GM19023 (cell line): ENCODE results near the gene APPL1.
A peak's percentile ranks its signal among the peaks of the same experiment; 100 is the strongest.

Source experiments
- ATAC-seq: cut with Tn5 transposase; IDR thresholded peaks from one replicate; pipeline ENCODE4 v1.9.1; 2021; ENCODE audit warnings: mild to moderate bottlenecking, moderate library complexity; ENCODE audit not compliant: unreplicated experiment

Gene APPL1

DNA sequence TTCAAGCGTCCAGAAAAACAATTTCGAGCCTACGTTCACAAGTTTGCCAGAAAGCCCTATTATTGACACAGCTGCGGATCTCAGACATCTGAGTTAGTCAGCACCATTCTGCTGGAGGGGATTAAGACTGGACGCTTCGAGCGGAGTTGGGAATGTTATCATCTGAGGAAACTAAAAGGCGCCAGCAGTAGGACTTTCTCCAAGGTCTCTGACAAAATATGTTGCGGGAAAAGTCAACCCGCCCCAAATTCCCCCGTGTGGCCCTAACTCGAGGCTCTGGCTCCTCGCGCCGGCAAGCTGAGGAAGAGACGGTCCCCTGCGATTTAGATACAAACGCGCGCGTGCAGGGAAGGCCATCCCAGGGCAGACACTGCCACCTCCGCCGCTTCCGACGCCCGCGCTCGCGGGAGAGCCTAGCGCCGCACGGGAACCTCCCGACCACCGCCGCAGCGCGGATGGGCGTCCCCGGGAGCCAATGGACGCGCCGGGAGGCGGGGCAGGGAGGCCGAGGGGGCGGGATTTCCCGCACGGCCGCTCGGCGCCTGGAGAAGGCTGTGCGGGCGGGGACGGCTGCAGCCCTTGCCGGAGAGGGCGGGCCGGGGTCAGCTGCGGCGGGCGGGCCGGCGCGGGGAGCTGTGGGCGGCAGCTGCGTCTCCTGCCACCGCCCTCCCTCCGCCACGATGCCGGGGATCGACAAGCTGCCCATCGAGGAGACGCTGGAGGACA is at the start of gene APPL1:
TSS of gene APPL1 (plus strand) at position 526 of the 726 bp plus-strand sequence. CDS start at position 681, 155 bp downstream.
- peak; percentile 92 for ATAC-seq

GRCh38 chr3:57179580-57180410 is 47.7 kb upstream of the APPL1 start:
- ATAC-seq: no peak

- no peak for ATAC-seq
Measured at GRCh38 chr3:57184526-57184925, 43.0 kb upstream of the APPL1 start.

DNA sequence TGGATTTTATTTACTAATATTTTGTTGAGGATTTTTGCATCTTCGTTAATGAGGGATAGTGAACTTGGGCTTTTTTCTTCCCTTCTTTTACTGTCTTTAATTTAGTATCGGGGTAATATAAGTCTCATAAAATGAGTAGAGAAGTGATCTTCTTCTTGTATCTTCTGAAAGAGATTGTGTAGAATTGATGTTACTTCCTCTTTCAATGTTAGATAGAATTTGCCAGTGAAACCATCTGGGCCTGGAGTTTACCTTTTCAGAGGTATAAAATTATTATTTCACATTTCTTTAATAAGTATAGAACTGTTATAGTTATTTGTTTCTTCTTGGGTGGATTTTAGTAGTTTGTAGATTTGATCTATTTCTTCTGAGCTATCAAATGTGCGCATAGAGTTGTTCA is 35.5 kb upstream of the APPL1 start:
- no peak for ATAC-seq

GRCh38 chr3:57194641-57195040 is 32.9 kb upstream of the APPL1 start:
- ATAC-seq: no peak

GRCh38 chr3:57199895-57200297 is 27.6 kb upstream of the APPL1 start, which contains the start of gene HESX1:
TSS of gene HESX1 (minus strand) at chr3:57199978. CDS start at chr3:57199918, 60 bp downstream.
- ATAC-seq: no peak

DNA sequence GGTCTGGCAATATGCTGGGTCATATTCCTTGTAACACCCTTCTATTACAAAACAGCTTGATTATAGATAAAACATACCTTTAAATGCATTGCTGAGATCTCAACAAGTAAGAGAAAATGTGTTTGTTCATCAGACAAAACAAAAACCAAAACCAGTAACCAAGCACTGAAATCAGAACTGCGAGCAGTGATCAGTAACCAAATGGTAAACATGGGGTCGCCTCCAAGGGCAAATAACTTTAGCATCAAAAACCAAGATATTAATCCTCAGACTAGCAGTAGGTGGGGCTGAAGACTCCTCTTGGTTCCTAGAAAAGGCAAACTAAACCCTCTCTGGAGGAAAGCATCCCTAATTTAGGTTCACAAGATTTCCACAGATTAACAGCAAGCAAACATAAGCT is 21.1 kb upstream of the APPL1 start:
- ATAC-seq: no peak

DNA sequence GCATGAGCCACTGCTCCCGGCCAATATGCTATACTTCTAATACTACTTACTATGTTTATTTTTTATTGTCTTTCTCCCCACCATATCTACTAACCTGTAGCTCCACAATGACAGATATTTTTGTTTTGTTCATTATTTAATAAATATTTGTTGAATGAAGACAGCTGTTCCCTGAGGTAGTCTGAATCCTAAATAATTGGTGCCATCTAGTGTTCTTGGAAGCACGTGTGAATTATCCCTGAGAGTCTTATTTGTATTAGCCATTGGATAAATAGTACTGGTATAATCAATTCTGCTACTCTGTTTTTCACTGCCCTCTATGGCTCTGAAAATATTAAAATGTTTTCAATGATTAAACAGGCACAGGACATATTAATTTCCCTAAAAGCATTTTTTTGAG is 5.6 kb upstream of the APPL1 start:
- no peak for ATAC-seq

GRCh38 chr3:57224856-57225255 is 2.7 kb upstream of the APPL1 start:
- no peak for ATAC-seq

DNA sequence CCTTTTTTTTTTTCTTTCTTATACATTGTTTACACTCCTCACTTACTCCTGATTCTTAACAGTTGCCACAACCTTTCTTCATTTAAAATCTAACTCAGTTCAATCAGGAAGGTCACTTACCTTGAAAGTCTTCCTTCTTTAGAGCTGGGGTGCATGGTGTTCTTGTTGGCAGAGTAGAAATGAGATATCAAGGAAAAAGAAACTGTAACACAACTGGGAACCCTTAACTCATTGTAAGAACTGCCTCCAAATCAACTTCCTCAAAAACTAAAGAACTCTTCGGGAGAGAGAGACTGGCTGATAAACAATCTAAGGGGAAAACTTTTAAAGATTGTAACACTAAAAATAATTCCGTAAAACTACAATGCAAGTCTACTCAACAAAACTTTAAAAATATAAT is 1.4 kb upstream of the APPL1 start:
- ATAC-seq: no peak

DNA sequence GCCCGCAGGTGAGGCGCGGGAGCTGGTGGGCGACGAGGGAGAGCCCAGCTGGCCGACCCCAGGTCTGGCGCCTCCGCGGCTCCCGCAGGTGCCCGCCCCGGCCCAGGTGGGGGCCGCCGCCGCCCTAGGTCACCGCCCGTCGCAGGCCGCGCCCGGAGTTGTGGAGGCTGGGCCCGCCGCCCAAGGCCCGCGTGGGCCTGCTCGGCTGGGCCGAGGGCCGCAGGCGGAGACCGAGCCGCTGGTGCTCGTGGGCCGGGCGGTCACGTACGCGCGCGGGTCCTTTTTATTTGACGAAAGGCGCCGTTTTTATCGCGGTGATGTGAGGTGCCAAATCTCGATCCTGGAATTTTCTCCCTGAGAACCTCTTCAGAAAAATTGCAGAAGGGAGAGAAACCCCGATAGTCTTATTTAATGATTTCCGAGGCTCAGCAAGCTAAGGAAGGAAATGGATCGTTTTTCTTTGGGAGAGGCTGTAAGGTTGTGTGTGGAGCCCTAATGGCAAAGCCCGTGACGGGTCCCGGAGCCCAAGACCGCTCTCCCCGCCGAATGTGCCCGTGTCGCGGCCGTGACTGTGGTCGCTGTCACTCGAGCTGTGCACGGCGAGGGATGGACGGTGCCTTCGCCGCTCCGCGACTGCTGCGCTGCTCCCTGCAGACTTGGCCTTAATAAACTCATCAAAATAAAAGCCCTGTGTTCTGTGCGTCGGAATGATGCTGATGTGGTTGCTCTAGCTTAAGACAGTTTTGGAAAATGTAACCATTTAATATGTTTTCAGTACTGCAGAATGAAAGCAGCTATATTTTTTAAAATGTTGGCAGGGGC is 612 bp downstream of the APPL1 start:
- ATAC-seq: peak; percentile 58

- ATAC-seq: no peak
Measured at GRCh38 chr3:57230006-57230405, 2.5 kb downstream of the APPL1 start.

GRCh38 chr3:57233799-57234198 is 6.3 kb downstream of the APPL1 start:
- no peak for ATAC-seq

DNA sequence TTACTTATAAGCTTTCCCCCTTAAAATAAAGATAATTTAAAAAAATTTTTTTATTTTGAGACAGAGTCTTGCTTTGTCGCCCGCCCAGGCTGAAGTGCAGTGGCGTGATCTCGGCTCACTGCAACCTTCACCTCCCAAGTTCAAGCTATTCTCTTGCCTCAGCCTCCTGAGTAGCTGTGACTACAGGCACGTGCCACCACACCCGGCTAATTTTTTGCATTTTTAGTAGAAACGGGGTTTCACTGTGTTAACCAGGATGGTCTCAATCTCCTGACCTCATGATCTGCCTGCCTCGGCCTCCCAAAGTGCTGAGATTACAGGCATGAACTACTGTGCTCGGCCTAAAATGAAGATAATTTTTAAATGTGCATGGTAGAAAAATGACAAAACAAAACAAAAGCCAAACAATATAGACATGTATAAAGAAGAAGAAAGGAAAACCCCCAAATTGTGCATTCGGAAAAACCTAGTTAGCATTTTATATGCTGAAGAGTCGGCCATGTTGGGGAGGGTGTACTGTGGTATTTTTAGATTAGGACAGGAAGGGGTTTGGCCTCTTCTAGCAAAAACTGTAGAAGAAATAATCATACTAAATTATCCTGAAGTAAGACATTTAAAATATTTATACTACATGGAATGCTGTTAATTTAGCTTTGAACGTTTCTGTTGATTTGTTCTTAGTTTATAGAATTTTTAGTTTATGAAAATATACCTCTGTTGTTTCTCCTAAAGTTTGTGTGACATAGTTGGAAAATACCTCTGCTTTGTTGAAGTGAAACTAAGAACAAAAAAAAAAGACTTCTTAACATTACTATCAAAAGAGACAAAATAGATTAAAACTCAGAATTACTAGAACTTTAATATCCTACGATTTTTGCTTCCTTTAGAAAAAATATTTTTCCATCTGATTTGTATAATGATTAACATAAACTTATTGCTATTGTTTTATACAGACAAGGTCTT is 7.4 kb downstream of the APPL1 start:
- ATAC-seq: no peak

GRCh38 chr3:57244946-57245345 is 17.4 kb downstream of the APPL1 start:
- ATAC-seq: no peak

DNA sequence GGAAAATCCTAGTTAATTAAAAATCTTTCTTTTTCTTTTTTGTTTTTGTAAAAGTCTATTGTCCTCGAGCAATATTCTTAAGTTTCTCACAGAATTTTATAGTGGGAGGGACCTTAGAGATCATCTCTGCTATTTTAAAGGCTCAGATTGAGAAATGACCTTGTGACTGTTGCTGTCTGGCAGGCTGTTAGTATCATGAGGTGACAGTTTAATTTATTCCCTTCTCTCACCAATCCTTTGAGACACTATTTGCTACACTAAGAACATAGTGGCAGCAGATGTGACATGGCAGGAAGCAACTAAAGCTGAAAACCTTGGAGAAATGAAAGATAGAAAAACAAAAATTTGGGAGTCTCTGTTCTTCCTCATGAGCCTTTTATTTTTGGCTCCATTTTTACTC is 24.9 kb downstream of the APPL1 start:
- no peak for ATAC-seq

DNA sequence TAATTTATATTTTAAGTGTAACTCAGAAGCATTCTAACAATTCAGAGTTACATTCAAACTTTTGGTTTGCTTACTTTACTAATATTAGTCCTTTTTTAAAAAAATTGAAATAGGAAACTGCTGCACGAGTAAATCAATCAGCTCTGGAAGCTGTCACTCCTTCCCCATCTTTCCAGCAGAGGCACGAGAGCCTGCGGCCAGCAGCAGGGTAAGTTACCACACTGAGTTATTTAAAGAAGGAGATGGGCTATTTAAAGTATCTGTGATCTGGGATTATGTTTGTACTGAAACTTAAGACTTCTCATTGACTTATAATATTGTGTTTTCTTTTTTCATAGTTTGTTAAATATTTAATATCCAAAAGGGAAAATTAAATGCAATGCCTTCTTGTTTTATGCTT is 29.3 kb downstream of the APPL1 start:
- no peak for ATAC-seq

DNA sequence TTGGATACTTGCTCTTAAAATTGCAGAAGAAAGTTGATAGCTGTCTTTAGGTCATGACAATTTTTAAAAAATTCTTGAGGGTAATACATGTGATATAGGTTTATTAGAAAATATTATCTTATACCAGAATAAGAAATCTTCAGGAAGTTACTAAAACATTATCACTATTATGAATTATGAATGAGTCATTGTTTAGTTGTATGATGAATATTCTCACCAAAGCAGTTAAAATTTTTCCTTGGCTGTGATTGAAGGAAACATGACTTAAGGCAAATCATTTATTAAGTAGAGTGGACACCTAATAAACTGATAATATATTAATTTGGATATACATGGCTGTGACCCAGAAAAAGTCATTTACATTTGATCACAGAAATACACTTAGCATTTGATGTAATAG is 30.1 kb downstream of the APPL1 start:
- no peak for ATAC-seq

DNA sequence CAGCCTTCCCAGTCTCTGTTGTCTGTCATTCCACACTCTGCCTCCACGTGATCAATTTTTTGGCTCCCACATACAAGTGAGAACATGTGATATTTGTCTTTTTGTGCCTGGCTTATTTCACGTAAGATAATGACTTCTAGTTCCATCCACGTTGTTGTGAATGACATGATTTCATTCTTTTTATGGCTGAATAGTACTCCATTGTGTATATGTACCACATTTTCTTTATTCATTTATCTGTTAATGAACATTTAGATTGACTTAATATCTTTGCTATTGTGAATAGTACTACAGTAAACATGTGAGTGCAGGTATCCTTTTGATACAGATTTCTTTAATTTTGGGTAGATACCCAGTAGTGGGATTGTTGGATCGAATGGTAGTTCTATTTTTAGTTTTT is 33.6 kb downstream of the APPL1 start:
- ATAC-seq: no peak

DNA sequence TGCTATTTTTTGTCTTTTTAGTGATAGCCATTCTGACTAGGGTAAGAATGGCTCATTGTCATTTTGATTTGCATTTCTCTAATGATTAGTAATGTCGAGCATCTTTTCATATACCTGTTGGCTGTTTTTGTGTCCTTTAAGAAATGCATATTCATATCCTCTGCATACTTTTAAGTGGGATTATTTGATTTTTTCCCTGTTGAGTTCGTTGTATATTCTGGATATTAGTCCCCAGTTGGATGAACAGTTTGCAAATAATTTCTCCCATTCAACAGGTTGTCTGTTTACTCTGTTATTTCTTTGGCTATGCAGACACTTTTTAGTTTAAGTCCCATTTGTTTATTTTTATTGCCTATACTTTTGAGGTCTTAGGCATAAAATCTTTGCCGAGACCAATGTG is 34.4 kb downstream of the APPL1 start:
- no peak for ATAC-seq
